Activated T-helper 2 cell treated with anti-CD3 and anti-CD28 coated beads, Interferon-gamma antibody, Interleukin-2, Interleukin-4, amounts not matched to agents 10 μg/mL and 5 μg/mL and 100 μg/mL, durations not matched to agents 14 hours and 24 hours and 36 hours (primary cell): ENCODE measurements around the gene MRGPRF. TPM values are rescaled to one million over a fixed set of nuclear protein-coding genes. Genes with fewer than 3 reads are reported as not detected.
"Not testable (repeated sequence)": the region's sequence is repeated elsewhere in the genome, so short reads cannot be mapped to it uniquely, and the experiment has no call there.

Experiments used
- DNase-seq: peaks from one replicate; pipeline ENCODE4 v3.0.0; 2021; ENCODE audit warnings: low spot score
- H3K27ac Mint-ChIP-seq: one replicate; pipeline ENCODE4 v1.8.0; 2021; ENCODE audit warnings: mixed read lengths
- H3K27me3 Mint-ChIP-seq: one replicate; pipeline ENCODE4 v1.8.0; 2021; ENCODE audit warnings: low read depth, mixed read lengths
- H3K36me3 Mint-ChIP-seq: one replicate; pipeline ENCODE4 v1.8.0; 2021; ENCODE audit warnings: low read depth, mixed read lengths
- H3K4me1 Mint-ChIP-seq: one replicate; pipeline ENCODE4 v1.8.0; 2021; ENCODE audit warnings: low read depth, mixed read lengths
- H3K4me3 Mint-ChIP-seq: one replicate; pipeline ENCODE4 v1.8.0; 2021; ENCODE audit warnings: low read depth, mild to moderate bottlenecking, moderate library complexity, mixed read lengths
- H3K9me3 Mint-ChIP-seq: one replicate; pipeline ENCODE4 v1.8.0; 2021; ENCODE audit warnings: mixed read lengths
- intact Hi-C: fragments of 100-400 bp; cut with micrococcal nuclease; formaldehyde crosslinking; loops from one replicate; pipeline ENCODE4 v1.15.1; 2023
- total RNA-seq: library from RNA; stranded (reverse); gene quantifications from 2 replicates; pipeline ENCODE4 v1.2.3, GENCODE V29; 2022

MRGPRF gene
- total RNA-seq, 1 donor from 2014 or later, result not detected

GRCh38 chr11:69001243-69002081, 11.6 kb downstream of the MRGPRF start:
- peaks cover 2% of the 10 kb centered on the region for H3K27me3 Mint-ChIP-seq
- H3K9me3 Mint-ChIP-seq, result no peaks in the 10 kb centered on the region
- no peak overlapping the region for H3K4me3 Mint-ChIP-seq
- H3K36me3 Mint-ChIP-seq, result no peaks in the 10 kb centered on the region
- no peaks in the 10 kb centered on the region for H3K4me1 Mint-ChIP-seq
- H3K27ac Mint-ChIP-seq, result no peak overlapping the region
- DNase-seq, result no peak
- intact Hi-C loops, result no loop called here

DNA sequence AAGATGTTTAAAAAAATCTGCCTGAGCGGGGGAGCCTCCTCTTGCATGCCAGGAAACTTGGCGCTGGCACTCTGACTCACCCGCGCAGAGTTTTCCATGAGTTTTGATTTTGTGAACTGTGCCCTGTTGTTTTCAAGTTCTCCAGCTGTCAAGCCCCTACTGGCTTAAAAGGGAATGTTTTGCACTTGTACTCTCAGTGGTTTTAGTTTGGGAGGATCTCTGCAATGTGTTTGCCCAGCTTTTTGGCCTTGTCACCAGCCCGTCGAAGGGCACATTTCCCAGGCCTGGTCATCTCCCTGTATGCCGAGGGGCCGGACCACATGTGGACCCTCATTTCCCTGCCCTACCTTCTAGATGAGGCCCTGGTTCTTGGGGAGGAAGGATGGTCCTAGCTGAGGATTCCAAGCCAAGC, 12.2 kb downstream of the MRGPRF start:
- H3K36me3 Mint-ChIP-seq, result no peaks in the 10 kb centered on the region
- H3K27ac Mint-ChIP-seq, result no peak overlapping the region
- no peak for DNase-seq
- H3K9me3 Mint-ChIP-seq, result no peaks in the 10 kb centered on the region
- intact Hi-C loops, result no loop called here
- H3K4me1 Mint-ChIP-seq, result no peaks in the 10 kb centered on the region
- H3K4me3 Mint-ChIP-seq, result no peak overlapping the region
- H3K27me3 Mint-ChIP-seq, result peaks cover 2% of the 10 kb centered on the region

DNA sequence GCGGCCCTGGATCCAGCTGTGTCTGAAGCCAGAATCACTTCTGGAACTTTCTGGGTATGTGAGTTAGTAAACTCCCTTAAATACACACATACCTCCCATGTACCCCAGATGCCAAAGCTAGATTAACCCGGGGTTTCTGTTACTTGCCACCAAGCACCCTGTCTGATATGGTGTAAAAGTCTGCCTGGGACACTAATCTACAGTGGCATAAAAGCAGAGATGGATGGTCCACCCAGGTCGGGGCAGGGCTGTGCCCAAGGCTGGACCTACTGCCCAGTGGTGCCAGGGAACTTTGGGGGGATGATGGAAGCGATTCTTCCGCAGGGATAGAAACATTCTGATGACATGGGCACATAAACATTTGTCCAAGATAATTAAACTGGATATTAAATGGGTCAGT, 12.7 kb downstream of the MRGPRF start:
- intact Hi-C loops, result no loop called here
- H3K4me3 Mint-ChIP-seq, result no peak overlapping the region
- H3K27ac Mint-ChIP-seq, result no peak overlapping the region
- DNase-seq, result no peak
- H3K9me3 Mint-ChIP-seq, result no peaks in the 10 kb centered on the region
- H3K4me1 Mint-ChIP-seq, result no peaks in the 10 kb centered on the region
- no peaks in the 10 kb centered on the region for H3K36me3 Mint-ChIP-seq
- peaks cover 2% of the 10 kb centered on the region for H3K27me3 Mint-ChIP-seq

GRCh38 chr11:68999748-69000355, 13.2 kb downstream of the MRGPRF start:
- H3K9me3 Mint-ChIP-seq, H3K27ac Mint-ChIP-seq, H3K36me3 Mint-ChIP-seq, H3K4me3 Mint-ChIP-seq, H3K27me3 Mint-ChIP-seq, DNase-seq, H3K4me1 Mint-ChIP-seq, intact Hi-C loops: not testable (repeated sequence)

GRCh38 chr11:68999093-68999747, 13.8 kb downstream of the MRGPRF start:
- Mint-ChIP-seq H3K4me3 (no peak overlapping the region), H3K27me3 (peaks cover 2% of the 10 kb centered on the region), H3K27ac (no peak overlapping the region), H3K36me3 (no peaks in the 10 kb centered on the region), H3K9me3 (no peaks in the 10 kb centered on the region), H3K4me1 (no peaks in the 10 kb centered on the region)
- DNase-seq, result no peak
- intact Hi-C loops, result no loop called here

- Mint-ChIP-seq H3K36me3 (no peaks in the 10 kb centered on the region), H3K27me3 (peaks cover 2% of the 10 kb centered on the region), H3K4me1 (no peaks in the 10 kb centered on the region), H3K9me3 (no peaks in the 10 kb centered on the region), H3K4me3 (no peak overlapping the region), H3K27ac (no peak overlapping the region)
- intact Hi-C loops, result no loop called here
- no peak for DNase-seq
Measured at GRCh38 chr11:68998390-68998911, 14.6 kb downstream of the MRGPRF start.

- Mint-ChIP-seq H3K36me3 (no peaks in the 10 kb centered on the region), H3K27ac (no peak overlapping the region), H3K4me3 (no peak overlapping the region), H3K9me3 (no peaks in the 10 kb centered on the region), H3K4me1 (no peaks in the 10 kb centered on the region), H3K27me3 (peaks cover 2% of the 10 kb centered on the region)
- DNase-seq, result no peak
- intact Hi-C loops, result no loop called here
Measured at GRCh38 chr11:68997995-68998348, 15.1 kb downstream of the MRGPRF start.

DNA sequence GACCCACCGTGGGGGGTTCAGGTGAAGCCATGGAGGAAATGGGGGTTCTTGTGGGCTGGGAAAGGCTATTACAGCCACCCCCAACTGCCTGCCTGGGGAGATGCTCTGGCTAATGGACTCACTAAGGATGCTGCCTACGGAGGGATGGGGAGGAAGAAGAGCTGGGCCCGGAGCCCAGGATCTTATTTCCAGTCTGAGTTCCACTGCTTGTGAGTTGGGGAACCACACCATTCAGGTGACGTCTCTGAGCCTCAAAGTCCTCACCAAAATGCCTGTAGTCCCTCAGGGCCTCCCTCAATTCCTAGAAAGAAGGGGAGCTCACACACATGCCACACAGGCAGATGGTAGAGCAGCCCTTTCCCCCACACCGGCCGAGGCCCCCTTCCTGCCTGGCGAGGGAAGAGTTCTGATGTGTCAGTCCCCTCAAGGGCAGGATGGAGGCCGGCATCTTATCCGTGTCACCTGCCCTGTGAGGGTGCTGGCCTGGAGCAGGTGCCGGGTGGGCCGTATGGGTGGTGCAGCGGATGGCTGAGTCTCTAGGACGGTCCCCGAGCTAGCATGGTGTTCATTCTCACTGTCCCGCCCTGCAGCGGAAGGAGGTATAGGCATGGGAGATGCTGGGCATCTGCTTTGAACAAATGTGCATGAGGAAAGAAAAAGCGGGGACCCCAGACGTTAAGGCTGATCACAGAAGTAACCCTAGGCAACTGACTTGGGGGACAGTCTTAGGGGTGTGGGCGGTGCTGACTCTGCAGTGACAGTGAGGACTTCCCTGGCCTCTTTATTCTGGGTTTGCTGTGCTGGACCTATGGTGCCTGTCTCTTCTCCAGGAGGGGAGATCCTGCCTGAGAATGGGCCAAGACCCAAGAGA, 15.7 kb downstream of the MRGPRF start:
- no peaks in the 10 kb centered on the region for H3K36me3 Mint-ChIP-seq
- no peak overlapping the region for H3K4me3 Mint-ChIP-seq
- no peak overlapping the region for H3K27ac Mint-ChIP-seq
- no peaks in the 10 kb centered on the region for H3K9me3 Mint-ChIP-seq
- intact Hi-C loops, result no loop called here
- H3K27me3 Mint-ChIP-seq, result peaks cover 4% of the 10 kb centered on the region
- H3K4me1 Mint-ChIP-seq, result no peaks in the 10 kb centered on the region
- DNase-seq, result no peak

GRCh38 chr11:68996376-68997123, 16.5 kb downstream of the MRGPRF start:
- Mint-ChIP-seq H3K27me3 (peaks cover 6% of the 10 kb centered on the region), H3K9me3 (no peaks in the 10 kb centered on the region), H3K4me3 (no peak overlapping the region), H3K27ac (no peak overlapping the region), H3K36me3 (no peaks in the 10 kb centered on the region), H3K4me1 (no peaks in the 10 kb centered on the region)
- no peak for DNase-seq
- intact Hi-C loops, result no loop called here

DNA sequence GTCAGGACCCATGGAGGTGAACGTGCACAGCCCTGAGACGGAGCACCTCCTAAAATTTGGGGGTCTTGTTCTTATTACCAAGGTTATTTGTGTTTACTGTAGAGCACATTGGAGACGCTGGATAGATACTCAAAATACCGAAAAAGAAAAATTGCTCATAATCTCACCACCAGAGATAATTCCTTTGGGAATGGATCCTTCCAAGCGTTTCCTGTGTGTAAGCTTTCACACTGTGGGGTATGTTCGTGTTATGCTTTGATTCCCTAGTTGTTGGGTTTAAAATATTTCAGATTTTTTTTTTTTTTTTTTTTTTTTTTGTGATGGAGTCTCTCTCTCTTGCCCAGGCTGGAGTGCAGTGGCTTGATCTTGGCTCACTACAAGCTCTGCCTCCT, 18.2 kb downstream of the MRGPRF start:
- no peak for DNase-seq
- intact Hi-C loops, result no loop called here
- Mint-ChIP-seq H3K4me1 (no peaks in the 10 kb centered on the region), H3K27ac (no peak overlapping the region), H3K9me3 (no peaks in the 10 kb centered on the region), H3K36me3 (no peaks in the 10 kb centered on the region), H3K27me3 (peaks cover 6% of the 10 kb centered on the region), H3K4me3 (no peak overlapping the region)

DNA sequence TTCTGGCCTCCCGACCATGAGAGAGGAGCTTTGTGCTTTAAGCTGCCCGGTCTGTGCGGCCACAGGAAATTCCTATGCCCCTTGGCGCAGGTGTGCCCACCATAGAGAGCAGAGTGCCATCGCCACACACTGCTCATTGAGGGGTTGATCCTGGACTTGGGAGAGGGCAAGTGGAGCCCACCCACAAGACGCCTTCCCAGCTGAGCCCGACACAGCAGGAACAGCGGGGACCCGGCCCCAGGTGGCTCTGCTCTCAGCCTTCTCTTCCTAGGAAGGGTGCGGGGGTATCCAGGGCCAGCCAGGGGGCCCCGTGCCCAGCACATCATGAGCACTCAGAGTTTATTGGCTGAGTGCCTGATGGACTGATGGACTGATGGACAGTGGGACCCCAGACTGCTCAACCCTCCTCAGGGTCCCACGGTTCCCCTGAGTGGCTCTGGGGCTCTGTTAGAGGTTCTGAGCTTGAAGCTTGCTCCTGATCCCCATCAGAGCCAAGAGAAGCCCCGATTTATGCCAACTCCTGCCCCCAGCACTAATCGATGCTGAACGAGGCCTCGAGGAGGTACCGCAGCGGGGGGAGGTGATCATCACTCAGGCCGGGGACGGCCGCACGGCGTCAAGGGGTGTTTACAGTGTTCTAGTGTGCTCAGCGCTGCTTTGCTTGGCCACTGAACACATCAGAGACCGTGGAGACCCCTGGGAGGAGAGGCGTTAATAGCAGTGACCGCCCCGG, 18.7 kb downstream of the MRGPRF start:
- Mint-ChIP-seq H3K9me3 (no peaks in the 10 kb centered on the region), H3K4me1 (no peaks in the 10 kb centered on the region), H3K27me3 (peaks cover 8% of the 10 kb centered on the region), H3K36me3 (no peaks in the 10 kb centered on the region), H3K27ac (no peak overlapping the region), H3K4me3 (no peak overlapping the region)
- DNase-seq, result no peak
- intact Hi-C loops, result no loop called here
